GM23248 (cell line): ENCODE results near the gene KLRC4.

ENCODE experiments used
- EZH2 ChIP-seq: fragments of 200-600 bp; sonication (generic); IDR thresholded peaks from 2 replicates; pipeline ENCODE4 v1.6.1; 2018; ENCODE audit warnings: antibody characterized with exemption, mild to moderate bottlenecking; ENCODE audit not compliant: insufficient read depth, poor library complexity, severe bottlenecking
- EZH2phosphoT487 ChIP-seq: fragments of 200-600 bp; sonication (generic); IDR thresholded peaks from 2 replicates; pipeline ENCODE4 v1.6.1; 2018; ENCODE audit warnings: antibody characterized with exemption, moderate library complexity, mild to moderate bottlenecking, low read depth; ENCODE audit not compliant: insufficient read depth

GRCh38 chr12:10405294-10405693, 4.3 kb downstream of the KLRC4 start:
- TF ChIP-seq EZH2phosphoT487 (no peak), EZH2 (no peak)
